Upper lobe of right lung (tissue), 1 donor: ENCODE data around the gene ADD1. TPM values are rescaled to one million over a fixed set of nuclear protein-coding genes. Genes with fewer than 3 reads are reported as not detected.

Experiments
- ATAC-seq: fragments of 200-7000 bp; cut with Tn5 transposase; one replicate; pipeline ENCODE4 v1.9.1; 2020; ENCODE audit warnings: mild to moderate bottlenecking, moderate library complexity
- DNase-seq: peaks from one replicate; pipeline ENCODE4 v3.0.0-alpha.2; 2020
- H3K27ac ChIP-seq: fragments of 200-600 bp; one replicate; pipeline ENCODE4 v1.8.0; 2022
- H3K27me3 ChIP-seq: fragments of 200-600 bp; one replicate; pipeline ENCODE4 v1.8.0; 2022; ENCODE audit warnings: mild to moderate bottlenecking
- H3K36me3 ChIP-seq: fragments of 200-600 bp; one replicate; pipeline ENCODE4 v1.8.0; 2022
- H3K4me1 ChIP-seq: fragments of 200-600 bp; one replicate; pipeline ENCODE4 v1.8.0; 2022
- H3K4me3 ChIP-seq: fragments of 200-600 bp; one replicate; pipeline ENCODE4 v1.8.0; 2022; ENCODE audit warnings: mild to moderate bottlenecking
- H3K9me3 ChIP-seq: fragments of 200-600 bp; one replicate; pipeline ENCODE4 v1.8.0; 2022
- CTCF ChIP-seq: fragments of 200-600 bp; IDR thresholded peaks from one replicate; pipeline ENCODE4 v1.8.0; 2022; ENCODE audit warnings: antibody characterized with exemption
- intact Hi-C: fragments of 100-400 bp; cut with DNase I; formaldehyde crosslinking; loops from one replicate; pipeline ENCODE4 v1.11.0; 2022
- total RNA-seq: library from RNA; stranded (reverse); fragmentation: NEBNext Ultra II Directional; extraction: Animal tissue kit (Norgen Biotek cat#: 25700); gene quantifications from one replicate; pipeline ENCODE4 v1.2.1, GENCODE V29; 2021
- donor health status: DM: no; HTN: yes; CAD: no; lungs with severe emphysema.

The ADD1 gene
- total RNA-seq, 1 donor from 2014 or later, result 286 TPM

GRCh38 chr4:2923668-2924173 lies 80.1 kb downstream of the ADD1 start:
- DNase-seq (peak; percentile 54), ATAC-seq (peak; percentile 3)
- TF ChIP-seq CTCF, result no peak
- Histone ChIP-seq H3K4me3 (no peak overlapping the region), H3K36me3 (peaks cover 68% of the 10 kb centered on the region), H3K4me1 (peaks cover 18% of the 10 kb centered on the region), H3K27me3 (no peaks in the 10 kb centered on the region), H3K9me3 (no peaks in the 10 kb centered on the region), H3K27ac (peak overlapping the region; percentile 3)
- intact Hi-C loops, result loop anchor here (10.0 kb wide), 1 partner anchor 159 kb away; no protein-coding TSS in a partner anchor

GRCh38 chr4:2924286-2924685 lies 80.6 kb downstream of the ADD1 start:
- no peak overlapping the region for H3K4me3 ChIP-seq
- H3K4me1 ChIP-seq, result peaks cover 18% of the 10 kb centered on the region
- DNase-seq (peak; percentile 57), ATAC-seq (peak; percentile 18)
- peaks cover 73% of the 10 kb centered on the region for H3K36me3 ChIP-seq
- intact Hi-C loops, result loop anchor here (10.0 kb wide), 1 partner anchor 159 kb away; no protein-coding TSS in a partner anchor
- H3K27ac ChIP-seq, result peak overlapping the region; percentile 3
- no peaks in the 10 kb centered on the region for H3K9me3 ChIP-seq
- no peaks in the 10 kb centered on the region for H3K27me3 ChIP-seq
- no peak for TF ChIP-seq CTCF

GRCh38 chr4:2924765-2925301 lies 81.2 kb downstream of the ADD1 start:
- Histone ChIP-seq H3K27me3 (no peaks in the 10 kb centered on the region), H3K27ac (no peak overlapping the region), H3K36me3 (peaks cover 78% of the 10 kb centered on the region), H3K4me3 (no peak overlapping the region), H3K9me3 (no peaks in the 10 kb centered on the region), H3K4me1 (peaks cover 22% of the 10 kb centered on the region)
- peak; percentile 2 for ATAC-seq
- no peak for TF ChIP-seq CTCF
- peak; percentile 42 for DNase-seq
- intact Hi-C loops, result loop anchor here (10.0 kb wide), 1 partner anchor 160 kb away; no protein-coding TSS in a partner anchor

GRCh38 chr4:2925496-2925895 lies 81.9 kb downstream of the ADD1 start:
- no peak for TF ChIP-seq CTCF
- no peak for ATAC-seq
- H3K36me3 ChIP-seq, result peaks cover 78% of the 10 kb centered on the region
- DNase-seq, result no peak
- no peak overlapping the region for H3K27ac ChIP-seq
- H3K27me3 ChIP-seq, result no peaks in the 10 kb centered on the region
- H3K9me3 ChIP-seq, result no peaks in the 10 kb centered on the region
- H3K4me3 ChIP-seq, result no peak overlapping the region
- peaks cover 29% of the 10 kb centered on the region for H3K4me1 ChIP-seq
- intact Hi-C loops, result loop anchor here (10.0 kb wide), 1 partner anchor 161 kb away; no protein-coding TSS in a partner anchor

GRCh38 chr4:2925931-2926860 lies 82.6 kb downstream of the ADD1 start:
- Histone ChIP-seq H3K36me3 (peaks cover 78% of the 10 kb centered on the region), H3K9me3 (no peaks in the 10 kb centered on the region), H3K27me3 (no peaks in the 10 kb centered on the region), H3K4me1 (peaks cover 33% of the 10 kb centered on the region), H3K4me3 (no peak overlapping the region), H3K27ac (no peak overlapping the region)
- DNase-seq (peak; percentile 60), ATAC-seq (no peak)
- intact Hi-C loops, result loop anchor here (10.0 kb wide), 1 partner anchor 161 kb away; no protein-coding TSS in a partner anchor
- TF ChIP-seq CTCF, result no peak
